ENCODE results near the gene ABHD4. TPM values are rescaled to one million over a fixed set of nuclear protein-coding genes. Genes with fewer than 3 reads are reported as not detected.

The ABHD4 gene
- total and polyA plus RNA-seq, 10 of the 15 experiments (the other 5 are each of a cell fraction or from before 2014, with no cell fraction given) = 5.4 to 28.7 (median 10.8) TPM

GRCh38 chr14:22555384-22556011 is 42.6 kb upstream of the ABHD4 start (continued):
- TF ChIP-seq CHD2 (IDR thresholded peaks at IDR 0.05; ENCODE audit: borderline replicate concordance, low read depth, low read length) (no peak), KLF5 (IDR thresholded peaks at IDR 0.05; ENCODE audit: partially characterized antibody) (no peak), ZNF384 (IDR thresholded peaks at IDR 0.05; ENCODE audit: borderline replicate concordance, low read depth, low read length) (no peak), TCF12 (IDR thresholded peaks at IDR 0.05; ENCODE audit: low read depth, low read length) (peak; percentile 42; the same call in 1 of the 2 replicates), SUZ12 (IDR thresholded peaks at IDR 0.05; ENCODE audit: unreplicated experiment) (no peak), MYB (IDR thresholded peaks at IDR 0.05; ENCODE audit: borderline replicate concordance, low read depth, low read length) (no peak), MTA2 (IDR thresholded peaks at IDR 0.05; ENCODE audit: low read depth) (peak; percentile 10), CHD4 (IDR thresholded peaks at IDR 0.05) (no peak), CREM (IDR thresholded peaks at IDR 0.05; ENCODE audit: low read depth) (0 out of 2 replicates have a peak, but pooled peaks have one; percentile 11), ATF7 (IDR thresholded peaks at IDR 0.05; ENCODE audit: low read depth) (no peak), EED (IDR thresholded peaks at IDR 0.05; ENCODE audit: low read depth) (peak; percentile 80), SREBF1 (IDR thresholded peaks at IDR 0.05; ENCODE audit: low read length) (no peak), RELB (IDR thresholded peaks at IDR 0.05; ENCODE audit: low read depth) (peak; percentile 71), PAX8 (IDR thresholded peaks at IDR 0.05) (no peak), SKIL (IDR thresholded peaks at IDR 0.05; ENCODE audit: low read depth, poor library complexity, severe bottlenecking) (peak; percentile 56), BCL3 (IDR thresholded peaks at IDR 0.05; ENCODE audit: borderline replicate concordance, insufficient read depth, low read depth, low read length, poor library complexity, severe bottlenecking) (peak; percentile 86), CUX1 (IDR thresholded peaks at IDR 0.05; ENCODE audit: insufficient replicate concordance, low read depth, low read length) (peak; percentile 80), MTA3 (IDR thresholded peaks at IDR 0.05; ENCODE audit: borderline replicate concordance, low read length) (no peak), ESRRA (IDR thresholded peaks at IDR 0.05; ENCODE audit: low read length) (no peak), TCF7 (IDR thresholded peaks at IDR 0.05; ENCODE audit: borderline replicate concordance) (no peak), WRNIP1 (IDR thresholded peaks at IDR 0.05; ENCODE audit: borderline replicate concordance, low read depth, low read length) (no peak)
